ENCODE results near the gene ISLR2.

The ISLR2 gene

GRCh38 chr15:74131628-74132413 is 1.4 kb downstream of the ISLR2 start:
- Histone ChIP-seq H3K36me3 (ENCODE audit: control insufficient read depth, insufficient read depth, low read length) (no peaks in the 10 kb centered on the region), H3K27me3 (ENCODE audit: control insufficient read depth, insufficient read depth, low read length) (peaks cover 92% of the 10 kb centered on the region), H3K9ac (ENCODE audit: low read length) (no peak overlapping the region), H3K4me3 (ENCODE audit: low read length) (no peak overlapping the region), H3K9me3 (ENCODE audit: control insufficient read depth, low read length) (no peaks in the 10 kb centered on the region), H3K4me1 (ENCODE audit: control insufficient read depth, insufficient read depth, low read length) (peaks cover 16% of the 10 kb centered on the region)

- peaks cover 13% of the 10 kb centered on the region for H3K4me1 ChIP-seq (ENCODE audit: control insufficient read depth, insufficient read depth, low read length)
- H3K9ac ChIP-seq (ENCODE audit: low read length): no peak overlapping the region
- peaks cover 93% of the 10 kb centered on the region for H3K27me3 ChIP-seq (ENCODE audit: control insufficient read depth, insufficient read depth, low read length)
- H3K4me3 ChIP-seq (ENCODE audit: low read length): no peak overlapping the region
- no peaks in the 10 kb centered on the region for H3K36me3 ChIP-seq (ENCODE audit: control insufficient read depth, insufficient read depth, low read length)
- H3K9me3 ChIP-seq (ENCODE audit: control insufficient read depth, low read length): no peaks in the 10 kb centered on the region
These were observed 2.6 kb downstream of the ISLR2 start for GRCh38 chr15:74132681-74133651.

GRCh38 chr15:74133694-74134386 is 3.5 kb downstream of the ISLR2 start:
- no peak overlapping the region for H3K4me3 ChIP-seq (ENCODE audit: low read length)
- H3K36me3 ChIP-seq (ENCODE audit: control insufficient read depth, insufficient read depth, low read length): no peaks in the 10 kb centered on the region
- H3K9ac ChIP-seq (ENCODE audit: low read length): no peak overlapping the region
- H3K9me3 ChIP-seq (ENCODE audit: control insufficient read depth, low read length): no peaks in the 10 kb centered on the region
- peaks cover 93% of the 10 kb centered on the region for H3K27me3 ChIP-seq (ENCODE audit: control insufficient read depth, insufficient read depth, low read length)
- H3K4me1 ChIP-seq (ENCODE audit: control insufficient read depth, insufficient read depth, low read length): peaks cover 12% of the 10 kb centered on the region

GRCh38 chr15:74134387-74135027 is 4.1 kb downstream of the ISLR2 start:
- Histone ChIP-seq H3K4me1 (ENCODE audit: control insufficient read depth, insufficient read depth, low read length) (peaks cover 12% of the 10 kb centered on the region), H3K27me3 (ENCODE audit: control insufficient read depth, insufficient read depth, low read length) (peaks cover 89% of the 10 kb centered on the region)

GRCh38 chr15:74135041-74135565 is 4.7 kb downstream of the ISLR2 start:
- H3K9ac ChIP-seq (ENCODE audit: low read length): no peak overlapping the region
- peaks cover 12% of the 10 kb centered on the region for H3K4me1 ChIP-seq (ENCODE audit: control insufficient read depth, insufficient read depth, low read length)
- peaks cover 85% of the 10 kb centered on the region for H3K27me3 ChIP-seq (ENCODE audit: control insufficient read depth, insufficient read depth, low read length)
- H3K9me3 ChIP-seq (ENCODE audit: control insufficient read depth, low read length): no peaks in the 10 kb centered on the region
- no peaks in the 10 kb centered on the region for H3K36me3 ChIP-seq (ENCODE audit: control insufficient read depth, insufficient read depth, low read length)
- no peak overlapping the region for H3K4me3 ChIP-seq (ENCODE audit: low read length)

More at GRCh38 chr15:74134387-74135027, 4.1 kb downstream of the ISLR2 start:
- no peak overlapping the region for H3K9ac ChIP-seq (ENCODE audit: low read length)
- H3K4me3 ChIP-seq (ENCODE audit: low read length): no peak overlapping the region
- H3K36me3 ChIP-seq (ENCODE audit: control insufficient read depth, insufficient read depth, low read length): no peaks in the 10 kb centered on the region
- H3K9me3 ChIP-seq (ENCODE audit: control insufficient read depth, low read length): no peaks in the 10 kb centered on the region

GRCh38 chr15:74136540-74136813 is 6.1 kb downstream of the ISLR2 start:
- no peak overlapping the region for H3K4me3 ChIP-seq (ENCODE audit: low read length)
- no peaks in the 10 kb centered on the region for H3K36me3 ChIP-seq (ENCODE audit: control insufficient read depth, insufficient read depth, low read length)
- H3K9me3 ChIP-seq (ENCODE audit: control insufficient read depth, low read length): no peaks in the 10 kb centered on the region
- H3K27me3 ChIP-seq (ENCODE audit: control insufficient read depth, insufficient read depth, low read length): peaks cover 75% of the 10 kb centered on the region
- H3K4me1 ChIP-seq (ENCODE audit: control insufficient read depth, insufficient read depth, low read length): peaks cover 12% of the 10 kb centered on the region
- H3K9ac ChIP-seq (ENCODE audit: low read length): no peak overlapping the region

- Histone ChIP-seq H3K4me3 (ENCODE audit: low read length) (no peak overlapping the region), H3K9ac (ENCODE audit: low read length) (no peak overlapping the region), H3K36me3 (ENCODE audit: control insufficient read depth, insufficient read depth, low read length) (no peaks in the 10 kb centered on the region), H3K9me3 (ENCODE audit: control insufficient read depth, low read length) (no peaks in the 10 kb centered on the region), H3K27me3 (ENCODE audit: control insufficient read depth, insufficient read depth, low read length) (peaks cover 70% of the 10 kb centered on the region), H3K4me1 (ENCODE audit: control insufficient read depth, insufficient read depth, low read length) (peaks cover 12% of the 10 kb centered on the region)
These were observed 6.6 kb downstream of the ISLR2 start for GRCh38 chr15:74136814-74137536.

GRCh38 chr15:74137537-74137894 is 7.1 kb downstream of the ISLR2 start:
- Histone ChIP-seq H3K36me3 (ENCODE audit: control insufficient read depth, insufficient read depth, low read length) (no peaks in the 10 kb centered on the region), H3K9me3 (ENCODE audit: control insufficient read depth, low read length) (no peaks in the 10 kb centered on the region), H3K9ac (ENCODE audit: low read length) (no peak overlapping the region), H3K4me1 (ENCODE audit: control insufficient read depth, insufficient read depth, low read length) (peaks cover 12% of the 10 kb centered on the region), H3K4me3 (ENCODE audit: low read length) (no peak overlapping the region), H3K27me3 (ENCODE audit: control insufficient read depth, insufficient read depth, low read length) (peaks cover 64% of the 10 kb centered on the region)

GRCh38 chr15:74138642-74139041 is 8.3 kb downstream of the ISLR2 start:
- H3K9me3 ChIP-seq (ENCODE audit: control insufficient read depth, low read length): no peaks in the 10 kb centered on the region
- H3K9ac ChIP-seq (ENCODE audit: low read length): no peak overlapping the region
- no peaks in the 10 kb centered on the region for H3K36me3 ChIP-seq (ENCODE audit: control insufficient read depth, insufficient read depth, low read length)
- no peak overlapping the region for H3K4me3 ChIP-seq (ENCODE audit: low read length)
- peaks cover 53% of the 10 kb centered on the region for H3K27me3 ChIP-seq (ENCODE audit: control insufficient read depth, insufficient read depth, low read length)
- peaks cover 12% of the 10 kb centered on the region for H3K4me1 ChIP-seq (ENCODE audit: control insufficient read depth, insufficient read depth, low read length)

- H3K4me1 ChIP-seq (ENCODE audit: control insufficient read depth, insufficient read depth, low read length): peaks cover 3% of the 10 kb centered on the region
- no peaks in the 10 kb centered on the region for H3K36me3 ChIP-seq (ENCODE audit: control insufficient read depth, insufficient read depth, low read length)
- H3K27me3 ChIP-seq (ENCODE audit: control insufficient read depth, insufficient read depth, low read length): peaks cover 28% of the 10 kb centered on the region
- H3K4me3 ChIP-seq (ENCODE audit: low read length): no peak overlapping the region
- no peak overlapping the region for H3K9ac ChIP-seq (ENCODE audit: low read length)
- H3K9me3 ChIP-seq (ENCODE audit: control insufficient read depth, low read length): no peaks in the 10 kb centered on the region
These were observed 11.2 kb downstream of the ISLR2 start for GRCh38 chr15:74141591-74141990.

GRCh38 chr15:74144153-74144775 is 13.9 kb downstream of the ISLR2 start:
- H3K4me3 ChIP-seq (ENCODE audit: low read length): no peak overlapping the region
- H3K27me3 ChIP-seq (ENCODE audit: control insufficient read depth, insufficient read depth, low read length): peaks cover 4% of the 10 kb centered on the region
- no peaks in the 10 kb centered on the region for H3K36me3 ChIP-seq (ENCODE audit: control insufficient read depth, insufficient read depth, low read length)
- H3K4me1 ChIP-seq (ENCODE audit: control insufficient read depth, insufficient read depth, low read length): no peaks in the 10 kb centered on the region
- no peak overlapping the region for H3K9ac ChIP-seq (ENCODE audit: low read length)
- no peaks in the 10 kb centered on the region for H3K9me3 ChIP-seq (ENCODE audit: control insufficient read depth, low read length)
